B cell (primary cell): Measurements from ENCODE around the gene TTC21A.

Experiments
- CTCF ChIP-seq: fragments of 200-600 bp; IDR thresholded peaks from one replicate; pipeline ENCODE4 v1.8.0; 2022; ENCODE audit warnings: antibody characterized with exemption, mild to moderate bottlenecking
- EZH2 ChIP-seq: IDR thresholded peaks from 2 replicates; pipeline ENCODE4 v1.6.1; 2012; ENCODE audit warnings: borderline replicate concordance, low read depth, mild to moderate bottlenecking, moderate library complexity, low read length; ENCODE audit not compliant: insufficient read depth, poor library complexity, severe bottlenecking

- no peak for TF ChIP-seq CTCF
- no peak for TF ChIP-seq EZH2
Observed at GRCh38 chr3:39064646-39065045, 42.8 kb upstream of the TTC21A start.
